Measurements from ENCODE around the gene DNAJC7. TPM values are rescaled to one million over a fixed set of nuclear protein-coding genes. Genes with fewer than 3 reads are reported as not detected.

Gene DNAJC7
- polyA plus RNA-seq, 1 of the 3 experiments (the other 2 are of a cell fraction) = 38.8 TPM

GRCh38 chr17:41930009-41930832, 87.0 kb downstream of the DNAJC7 start, which contains the start of gene ODAD4 (continued):
- TF ChIP-seq EP300 (IDR thresholded peaks at IDR 0.05; ENCODE audit: borderline replicate concordance in 1 of 2, low read depth in 1 of 2, low read length in 1 of 2) (no peak; a peak in 1 of 4 replicates), SIN3A (IDR thresholded peaks at IDR 0.05; ENCODE audit: borderline replicate concordance, low read depth, low read length) (peak; percentile 85; the same call in 1 of the 2 replicates), RCOR1 (IDR thresholded peaks at IDR 0.05; ENCODE audit: low read length) (no peak), USF2 (IDR thresholded peaks at IDR 0.05; ENCODE audit: borderline replicate concordance, low read depth, low read length) (no peak), RAD21 (IDR thresholded peaks at IDR 0.05; ENCODE audit: low read length) (peak; percentile 56), TEAD4 (IDR thresholded peaks at IDR 0.05; ENCODE audit: borderline replicate concordance, insufficient read depth) (no peak), NRF1 (IDR thresholded peaks at IDR 0.05; ENCODE audit: low read depth, low read length) (peak; percentile 98), ZBTB33 (IDR thresholded peaks at IDR 0.05; ENCODE audit: borderline replicate concordance, low read depth) (peak; percentile 35; the same call in 1 of the 2 replicates), NFIC (IDR thresholded peaks at IDR 0.05; ENCODE audit: borderline replicate concordance) (peak; percentile 53; the same call in 1 of the 2 replicates), JUND (IDR thresholded peaks at IDR 0.05) (no peak)
- TF ChIP-seq, protein P1, sequence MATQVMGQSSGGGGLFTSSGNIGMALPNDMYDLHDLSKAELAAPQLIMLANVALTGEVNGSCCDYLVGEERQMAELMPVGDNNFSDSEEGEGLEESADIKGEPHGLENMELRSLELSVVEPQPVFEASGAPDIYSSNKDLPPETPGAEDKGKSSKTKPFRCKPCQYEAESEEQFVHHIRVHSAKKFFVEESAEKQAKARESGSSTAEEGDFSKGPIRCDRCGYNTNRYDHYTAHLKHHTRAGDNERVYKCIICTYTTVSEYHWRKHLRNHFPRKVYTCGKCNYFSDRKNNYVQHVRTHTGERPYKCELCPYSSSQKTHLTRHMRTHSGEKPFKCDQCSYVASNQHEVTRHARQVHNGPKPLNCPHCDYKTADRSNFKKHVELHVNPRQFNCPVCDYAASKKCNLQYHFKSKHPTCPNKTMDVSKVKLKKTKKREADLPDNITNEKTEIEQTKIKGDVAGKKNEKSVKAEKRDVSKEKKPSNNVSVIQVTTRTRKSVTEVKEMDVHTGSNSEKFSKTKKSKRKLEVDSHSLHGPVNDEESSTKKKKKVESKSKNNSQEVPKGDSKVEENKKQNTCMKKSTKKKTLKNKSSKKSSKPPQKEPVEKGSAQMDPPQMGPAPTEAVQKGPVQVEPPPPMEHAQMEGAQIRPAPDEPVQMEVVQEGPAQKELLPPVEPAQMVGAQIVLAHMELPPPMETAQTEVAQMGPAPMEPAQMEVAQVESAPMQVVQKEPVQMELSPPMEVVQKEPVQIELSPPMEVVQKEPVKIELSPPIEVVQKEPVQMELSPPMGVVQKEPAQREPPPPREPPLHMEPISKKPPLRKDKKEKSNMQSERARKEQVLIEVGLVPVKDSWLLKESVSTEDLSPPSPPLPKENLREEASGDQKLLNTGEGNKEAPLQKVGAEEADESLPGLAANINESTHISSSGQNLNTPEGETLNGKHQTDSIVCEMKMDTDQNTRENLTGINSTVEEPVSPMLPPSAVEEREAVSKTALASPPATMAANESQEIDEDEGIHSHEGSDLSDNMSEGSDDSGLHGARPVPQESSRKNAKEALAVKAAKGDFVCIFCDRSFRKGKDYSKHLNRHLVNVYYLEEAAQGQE (IDR thresholded peaks at IDR 0.05; ENCODE audit: low read depth, low read length) = 0 out of 2 replicates have a peak, but pooled peaks have one; percentile 20
- TF ChIP-seq, protein P2, sequence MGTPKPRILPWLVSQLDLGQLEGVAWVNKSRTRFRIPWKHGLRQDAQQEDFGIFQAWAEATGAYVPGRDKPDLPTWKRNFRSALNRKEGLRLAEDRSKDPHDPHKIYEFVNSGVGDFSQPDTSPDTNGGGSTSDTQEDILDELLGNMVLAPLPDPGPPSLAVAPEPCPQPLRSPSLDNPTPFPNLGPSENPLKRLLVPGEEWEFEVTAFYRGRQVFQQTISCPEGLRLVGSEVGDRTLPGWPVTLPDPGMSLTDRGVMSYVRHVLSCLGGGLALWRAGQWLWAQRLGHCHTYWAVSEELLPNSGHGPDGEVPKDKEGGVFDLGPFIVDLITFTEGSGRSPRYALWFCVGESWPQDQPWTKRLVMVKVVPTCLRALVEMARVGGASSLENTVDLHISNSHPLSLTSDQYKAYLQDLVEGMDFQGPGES (IDR thresholded peaks at IDR 0.05; ENCODE audit: low read depth, low read length) = no peak
